Superior temporal gyrus (tissue), 1 donor: ENCODE results near the gene C10orf90.

Experiments used
- DNase-seq: peaks from one replicate; pipeline ENCODE4 v3.0.0-alpha.2; 2016; ENCODE audit errors: extremely low spot score

C10orf90 gene

GRCh38 chr10:126461289-126461940 is 209.1 kb downstream of the C10orf90 start:
- no peak for DNase-seq

- no peak for DNase-seq
These were observed 210.5 kb downstream of the C10orf90 start for GRCh38 chr10:126459878-126460481.

DNA sequence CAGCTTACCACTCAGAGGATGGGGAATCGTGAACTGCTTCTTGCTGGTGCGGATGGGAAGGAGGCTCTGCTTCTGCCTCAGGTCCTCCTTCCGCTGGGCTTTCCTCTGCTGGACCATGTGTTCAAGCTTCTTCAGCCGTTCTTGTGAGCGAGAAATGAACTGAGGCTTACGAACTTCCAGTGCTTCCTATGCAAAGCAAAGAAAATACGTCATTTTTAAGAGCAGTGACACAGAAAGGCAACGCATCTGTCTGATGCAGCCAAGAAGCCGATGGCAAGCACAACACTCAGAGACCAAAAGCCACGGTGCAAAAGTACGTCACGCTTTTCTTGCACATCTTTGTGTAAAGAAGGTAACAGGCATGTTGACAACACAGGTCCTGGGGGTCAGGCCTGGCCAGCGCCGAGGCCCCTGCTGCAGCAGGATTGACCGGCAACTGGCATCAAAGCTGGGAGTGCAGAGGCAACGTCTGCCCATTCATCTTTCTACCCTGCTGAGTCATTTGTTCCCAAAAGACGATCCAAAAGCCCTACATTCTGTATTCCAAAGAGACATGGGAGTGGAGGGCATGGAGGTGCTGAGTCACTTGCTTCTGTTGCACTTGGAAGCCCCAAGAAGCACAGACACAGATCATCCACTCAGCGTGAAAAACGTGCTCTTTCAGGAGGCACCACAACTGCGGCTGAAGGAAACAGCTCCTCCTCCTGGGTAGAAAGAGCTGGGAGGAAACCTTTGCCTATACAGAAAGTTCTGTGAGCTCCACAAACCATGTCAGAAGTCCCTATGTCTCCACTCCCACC is 211.3 kb downstream of the C10orf90 start:
- DNase-seq: no peak

- DNase-seq: no peak
These were observed 212.0 kb downstream of the C10orf90 start for GRCh38 chr10:126458466-126458865.

- no peak for DNase-seq
These were observed 213.9 kb downstream of the C10orf90 start for GRCh38 chr10:126456632-126457031.

- DNase-seq: no peak
These were observed 214.6 kb downstream of the C10orf90 start for GRCh38 chr10:126455766-126456405.

GRCh38 chr10:126455036-126455765 is 215.3 kb downstream of the C10orf90 start:
- DNase-seq: no peak

- no peak for DNase-seq
These were observed 216.3 kb downstream of the C10orf90 start for GRCh38 chr10:126454045-126454751.

DNA sequence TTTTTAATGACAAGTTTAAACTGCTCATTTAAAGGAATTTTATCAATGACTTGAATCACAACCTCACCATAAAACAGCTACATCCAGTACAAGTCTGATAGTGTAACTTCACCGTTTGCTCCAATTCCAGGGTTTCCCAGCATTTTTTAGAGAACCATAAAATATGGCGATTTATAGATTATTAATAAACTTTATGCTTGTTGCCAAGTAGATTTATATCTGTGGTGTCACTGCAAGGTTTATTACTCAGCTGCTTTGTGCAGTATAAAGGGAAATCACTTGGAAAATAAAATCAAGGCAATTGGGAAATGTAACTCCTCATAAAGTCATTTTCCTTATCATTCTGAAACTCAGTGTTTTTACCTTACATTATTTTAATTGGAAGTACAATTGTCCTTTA is 218.2 kb downstream of the C10orf90 start:
- no peak for DNase-seq

- no peak for DNase-seq
These were observed 222.4 kb downstream of the C10orf90 start for GRCh38 chr10:126448091-126448490.

GRCh38 chr10:126439942-126440341 is 230.6 kb downstream of the C10orf90 start:
- DNase-seq: no peak

GRCh38 chr10:126438407-126438783 is 232.1 kb downstream of the C10orf90 start:
- no peak for DNase-seq

- DNase-seq: no peak
These were observed 232.7 kb downstream of the C10orf90 start for GRCh38 chr10:126437635-126438406.

GRCh38 chr10:126434235-126434634 is 236.3 kb downstream of the C10orf90 start:
- DNase-seq: no peak

- no peak for DNase-seq
These were observed 237.1 kb downstream of the C10orf90 start for GRCh38 chr10:126433351-126433750.

- no peak for DNase-seq
These were observed 238.0 kb downstream of the C10orf90 start for GRCh38 chr10:126432507-126432906.

DNA sequence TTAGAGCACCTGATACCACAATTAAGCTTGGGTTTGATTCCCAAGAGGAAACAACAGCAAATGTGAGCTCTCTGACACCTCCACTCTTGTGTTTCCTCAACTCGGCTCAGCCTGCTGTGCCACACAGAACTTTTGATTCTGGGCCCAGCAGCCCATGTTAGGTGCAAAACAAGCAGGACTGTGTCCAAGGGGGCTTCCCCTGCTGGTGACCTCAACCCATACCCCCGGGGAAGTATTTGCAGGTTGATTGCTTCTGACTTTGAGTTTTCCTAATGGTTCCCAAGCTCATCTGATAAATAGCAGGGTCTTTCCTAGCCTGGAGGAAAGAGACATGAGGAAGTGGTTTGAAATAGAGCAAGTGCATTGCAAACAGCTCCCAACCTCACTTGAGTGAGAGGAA is 238.7 kb downstream of the C10orf90 start:
- no peak for DNase-seq

GRCh38 chr10:126430512-126430911 is 240.0 kb downstream of the C10orf90 start:
- DNase-seq: no peak

- no peak for DNase-seq
These were observed 241.2 kb downstream of the C10orf90 start for GRCh38 chr10:126429275-126429674.

GRCh38 chr10:126425489-126426065 is 244.9 kb downstream of the C10orf90 start:
- no peak for DNase-seq
